NCI-H146 treated with DMSO at 0.1 percent for 48 hours (cell line): ENCODE measurements around the gene SLC16A7.
"Not testable (repeated sequence)": the region's sequence is repeated elsewhere in the genome, so short reads cannot be mapped to it uniquely, and the experiment has no call there.

ENCODE experiments used
- DNase-seq: peaks from one replicate; lab custom pipeline; 2025; ENCODE audit not compliant: unreplicated experiment; lab: John Stamatoyannopoulos, UW

Gene SLC16A7

DNA sequence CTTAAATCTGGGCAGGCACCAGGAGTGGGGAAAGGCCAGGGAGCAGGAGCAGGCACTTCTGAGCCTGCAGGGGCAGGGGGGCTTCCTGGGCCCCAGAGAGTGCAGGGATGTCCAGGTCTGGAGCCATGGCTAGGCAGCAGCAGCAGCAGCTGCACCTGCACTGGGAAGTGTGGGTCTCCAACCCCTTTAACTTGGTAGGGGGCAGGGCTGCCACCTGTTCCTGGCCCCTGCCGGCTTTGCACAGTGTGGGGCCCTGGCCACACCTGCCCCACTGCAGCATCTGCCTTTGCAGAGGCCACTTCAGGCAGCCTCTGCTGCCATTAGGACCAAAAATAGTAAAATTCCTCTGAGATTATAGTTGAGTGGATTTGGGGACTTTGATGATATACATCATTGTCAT lies 138.5 kb downstream of the SLC16A7 start:
- DNase-seq, result peak; percentile 71

DNA sequence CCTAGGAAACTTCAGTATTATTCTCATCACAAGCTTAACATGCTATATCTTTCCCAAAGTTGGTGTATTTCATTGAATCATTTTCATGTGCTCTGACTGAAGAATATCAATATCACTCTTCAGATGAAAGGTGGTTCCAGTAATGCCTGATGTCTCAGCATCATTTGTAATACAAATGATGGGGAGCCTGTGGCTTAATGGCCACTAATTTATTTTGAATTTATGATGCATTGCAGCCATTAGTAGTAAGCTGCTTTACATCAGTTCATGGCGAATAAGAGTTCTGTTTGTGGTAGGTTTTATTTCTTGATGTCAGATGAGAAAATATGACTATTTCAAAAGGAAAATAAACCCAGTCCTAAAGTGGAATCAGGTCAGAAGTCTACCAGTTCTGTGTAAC lies 139.4 kb downstream of the SLC16A7 start:
- no peak for DNase-seq

DNA sequence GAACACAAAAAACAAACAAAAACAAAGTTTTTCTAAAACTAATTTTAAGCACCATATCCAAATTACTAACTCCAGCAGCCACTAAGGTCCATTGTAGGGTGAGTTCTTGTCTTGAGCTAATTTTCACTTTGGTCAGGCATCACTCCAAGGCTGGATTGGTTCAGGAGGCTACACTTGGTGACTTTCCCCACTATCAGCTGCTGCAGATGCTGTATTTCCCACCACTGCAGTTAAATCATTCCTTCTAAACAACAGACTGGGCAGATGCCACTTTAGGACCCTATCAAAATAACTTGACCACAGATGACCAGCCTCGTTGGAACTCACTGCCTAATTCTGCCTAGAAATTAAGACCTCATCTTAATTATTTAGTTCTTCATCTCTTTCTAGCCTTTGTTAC lies 140.5 kb downstream of the SLC16A7 start:
- no peak for DNase-seq

- DNase-seq, result peak; percentile 82
These were observed 141.0 kb downstream of the SLC16A7 start for GRCh38 chr12:59736786-59737185.

DNA sequence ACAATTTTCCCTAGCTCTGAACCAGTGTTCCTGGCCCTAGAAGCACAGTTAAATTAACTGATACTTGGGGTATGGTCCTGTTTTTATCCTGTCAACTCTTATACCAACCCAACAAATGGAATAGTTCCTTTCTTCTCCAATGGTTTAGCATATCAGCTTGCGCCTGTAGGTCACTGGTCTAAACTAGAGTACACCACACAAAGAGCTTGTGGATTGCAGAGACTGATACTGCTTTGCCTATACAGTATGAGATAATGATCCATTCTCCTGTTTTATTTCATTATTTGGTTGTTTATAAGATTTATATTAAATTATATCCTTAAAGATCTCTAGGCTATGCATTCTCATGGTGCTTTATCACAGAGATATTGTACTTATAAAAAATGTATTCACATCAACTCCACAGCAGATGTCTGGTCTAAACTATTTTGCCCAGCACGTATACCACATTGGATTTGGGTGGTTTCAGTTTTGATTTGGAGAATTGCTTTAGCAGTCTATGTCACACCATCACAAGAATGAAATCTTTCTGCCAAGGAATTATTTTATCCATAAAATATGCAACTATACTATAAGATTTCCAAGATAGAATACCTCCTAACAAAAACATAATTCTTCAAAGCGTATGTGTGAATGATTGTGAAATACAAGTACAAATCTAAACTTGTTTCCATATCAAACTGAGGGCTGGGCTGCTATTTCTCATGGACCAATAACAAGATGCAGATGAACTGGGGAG lies 142.1 kb downstream of the SLC16A7 start:
- DNase-seq, result no peak

DNA sequence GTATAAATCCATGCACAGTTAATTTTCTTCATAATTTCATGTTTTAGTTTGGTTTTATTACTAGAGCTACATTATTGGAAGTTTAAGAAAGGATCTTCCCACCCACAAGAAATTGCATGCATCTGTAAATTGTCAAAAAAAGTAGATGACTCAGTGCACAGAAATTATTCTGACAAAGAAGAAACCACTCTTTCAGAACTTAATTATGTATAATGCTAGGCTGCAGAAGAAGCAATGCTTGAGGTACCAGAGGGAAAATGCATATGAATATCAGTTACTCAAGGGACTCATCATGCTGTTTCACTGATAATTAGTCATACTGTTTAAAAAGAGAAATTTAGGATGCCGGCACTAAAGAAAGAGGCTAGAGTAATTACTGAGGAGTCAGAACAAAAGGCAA lies 147.0 kb downstream of the SLC16A7 start:
- no peak for DNase-seq

GRCh38 chr12:59744564-59744963 lies 148.7 kb downstream of the SLC16A7 start:
- no peak for DNase-seq

GRCh38 chr12:59751091-59751490 lies 155.3 kb downstream of the SLC16A7 start:
- not testable (repeated sequence) for DNase-seq

DNA sequence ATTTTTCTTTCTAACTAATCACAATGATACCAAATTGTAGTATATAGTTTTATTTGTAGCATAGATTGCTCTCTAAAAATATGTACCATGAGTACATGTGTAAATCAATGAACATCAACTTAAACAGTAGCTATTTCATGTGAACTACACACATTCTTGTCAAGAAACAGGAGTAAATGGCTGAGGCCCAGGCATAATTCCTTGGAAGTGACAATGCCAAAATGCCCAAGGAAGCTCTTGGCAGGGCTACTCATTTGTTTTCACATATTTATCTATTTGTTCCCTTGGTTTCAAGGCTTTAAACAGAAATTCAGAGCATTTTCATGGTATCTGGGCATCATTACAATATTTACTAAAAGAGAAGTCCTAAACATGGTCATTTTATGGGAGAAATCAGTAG lies 165.7 kb downstream of the SLC16A7 start:
- no peak for DNase-seq

- no peak for DNase-seq
These were observed 168.0 kb downstream of the SLC16A7 start for GRCh38 chr12:59763835-59764234.

DNA sequence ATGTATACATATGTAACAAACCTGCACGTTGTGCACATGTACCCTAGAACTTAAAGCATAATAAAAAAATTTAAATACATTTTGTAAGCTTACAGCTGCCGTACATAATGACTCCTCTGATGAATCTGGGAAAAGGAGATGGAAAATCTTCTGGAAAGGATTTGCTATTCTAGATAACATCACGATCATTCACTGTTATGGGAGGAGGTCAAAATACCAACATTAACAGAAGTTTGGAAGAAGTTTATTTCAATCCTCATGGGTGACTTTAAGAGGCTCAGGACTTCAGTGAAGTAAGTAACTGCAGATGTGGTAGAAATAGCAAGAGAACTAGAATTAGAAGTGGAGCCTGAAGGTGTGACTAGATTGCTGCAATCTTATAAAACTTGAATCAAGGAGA lies 172.2 kb downstream of the SLC16A7 start:
- no peak for DNase-seq

GRCh38 chr12:59780605-59781135 lies 184.8 kb downstream of the SLC16A7 start:
- peak; percentile 5 for DNase-seq

GRCh38 chr12:59787610-59788009 lies 191.8 kb downstream of the SLC16A7 start:
- no peak for DNase-seq

DNA sequence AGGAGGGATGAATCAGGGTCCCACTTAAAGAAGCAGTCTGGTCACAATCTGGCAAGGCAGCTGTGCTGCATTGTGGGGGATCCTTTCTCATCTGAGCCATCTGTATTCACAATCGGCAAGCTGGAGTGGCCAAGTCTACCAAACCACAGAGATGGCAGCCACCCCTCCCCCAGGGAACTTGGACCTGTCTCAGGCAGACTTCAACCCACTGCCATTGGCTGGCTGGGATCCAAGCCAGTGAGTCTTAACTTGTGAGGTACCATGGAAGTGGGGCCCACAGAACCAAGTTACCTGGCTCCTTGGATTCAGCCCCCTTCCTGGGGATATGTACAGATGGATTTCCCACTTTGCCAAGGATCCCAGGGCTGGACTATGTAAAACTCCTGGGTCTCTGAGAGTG lies 196.8 kb downstream of the SLC16A7 start:
- DNase-seq, result no peak

DNA sequence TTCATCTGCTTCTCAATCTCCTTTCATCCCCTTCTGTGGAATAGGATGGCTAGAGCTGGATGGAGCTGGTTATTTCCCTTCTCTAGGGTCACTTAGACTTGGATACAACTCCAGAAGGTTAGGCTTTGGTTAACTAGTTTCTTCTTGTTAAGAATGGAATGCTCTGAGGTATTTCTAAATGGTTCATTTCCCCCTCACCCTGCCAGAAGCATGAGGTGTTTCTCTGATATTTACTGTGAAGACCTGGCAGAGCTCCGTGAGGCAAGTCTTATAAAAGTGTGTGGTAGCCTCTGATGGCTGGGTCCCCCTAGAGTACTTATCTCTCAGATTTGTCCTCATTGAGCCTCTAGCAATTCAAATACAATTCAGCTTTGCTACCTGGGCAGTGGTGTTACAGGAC lies 207.9 kb downstream of the SLC16A7 start:
- DNase-seq, result no peak

- peak; percentile 30 for DNase-seq
These were observed 212.6 kb downstream of the SLC16A7 start for GRCh38 chr12:59808317-59808910.

DNA sequence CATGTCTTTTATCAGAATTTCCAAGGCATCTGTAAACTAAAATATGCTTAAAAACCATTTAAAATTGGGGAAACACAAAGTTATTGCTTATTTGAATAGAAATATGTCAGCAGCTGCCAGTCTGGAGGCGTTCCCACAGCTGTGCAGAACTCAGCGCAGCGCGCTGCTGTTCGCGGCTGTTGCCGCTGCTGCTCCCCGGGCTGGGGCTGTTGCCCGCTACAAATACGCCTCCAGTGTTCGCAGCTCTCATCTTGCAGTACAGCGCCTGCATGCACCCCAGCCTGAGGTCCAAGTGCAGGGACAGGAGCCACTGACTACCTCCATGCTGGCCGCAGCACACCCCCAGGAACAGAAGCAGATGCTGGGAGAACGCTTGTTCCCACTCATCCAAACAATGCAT lies 216.2 kb downstream of the SLC16A7 start:
- DNase-seq, result no peak

GRCh38 chr12:59812716-59813115 lies 216.9 kb downstream of the SLC16A7 start:
- no peak for DNase-seq

DNA sequence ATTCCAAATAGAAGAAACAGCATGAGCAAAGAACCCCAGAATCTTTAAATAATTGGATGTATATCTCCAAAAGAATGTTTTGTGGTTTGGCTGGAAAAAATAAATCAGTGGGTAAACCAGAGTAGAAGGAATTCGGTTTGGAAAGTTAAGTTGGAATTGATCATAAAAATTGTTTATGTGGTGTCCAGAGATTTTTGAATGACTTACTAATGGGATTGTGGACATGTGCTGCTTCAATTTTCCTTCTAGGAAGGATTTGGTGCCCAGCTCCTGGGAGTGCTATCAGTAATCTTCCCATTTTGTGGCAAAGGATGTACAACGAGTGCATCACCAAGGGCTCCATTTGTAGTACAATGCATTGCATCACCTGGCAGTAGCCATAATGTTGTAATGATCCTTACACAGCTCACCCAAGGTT lies 224.8 kb downstream of the SLC16A7 start:
- no peak for DNase-seq

GRCh38 chr12:59823567-59823966 lies 227.7 kb downstream of the SLC16A7 start:
- DNase-seq, result no peak

GRCh38 chr12:59827767-59828166 lies 231.9 kb downstream of the SLC16A7 start:
- no peak for DNase-seq

DNA sequence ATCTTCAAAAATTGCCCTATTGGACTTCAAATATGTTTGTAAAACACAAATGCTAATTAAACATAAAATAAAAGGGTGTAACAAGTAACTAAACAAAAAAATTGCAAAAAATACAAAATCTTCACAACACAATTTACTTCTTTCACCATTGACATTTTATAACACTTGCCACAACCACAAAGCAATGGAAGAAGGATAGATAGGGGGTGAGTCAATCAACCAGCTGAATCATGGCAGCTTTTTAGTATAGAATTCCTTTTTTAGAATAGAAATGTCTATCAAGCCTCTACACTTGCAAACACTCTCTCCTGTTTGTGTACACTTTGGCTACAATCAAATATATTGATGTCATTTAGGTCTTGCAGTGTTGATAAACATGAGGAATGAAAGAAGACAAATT lies 232.7 kb downstream of the SLC16A7 start:
- DNase-seq, result no peak

GRCh38 chr12:59833408-59833807 lies 237.6 kb downstream of the SLC16A7 start:
- no peak for DNase-seq
